OCI-LY7 (cell line): ENCODE measurements around the gene AIMP2.

Source experiments
- EZH2phosphoT487 ChIP-seq: fragments of 200-600 bp; sonication (generic); IDR thresholded peaks from 2 replicates; pipeline ENCODE4 v1.6.1; 2018; ENCODE audit warnings: low read depth, borderline replicate concordance, mild to moderate bottlenecking, mixed run types, antibody characterized with exemption, low read length, moderate library complexity, mixed read lengths
- TF ChIP-seq, protein P1 (sequence below): fragments of 200-600 bp; sonication (generic); conservative IDR thresholded peaks from 2 replicates; pipeline ENCODE4 v1.5.1; 2014; ENCODE audit warnings: mild to moderate bottlenecking, antibody characterized with exemption, low read length, moderate library complexity, mixed read lengths

DNA sequence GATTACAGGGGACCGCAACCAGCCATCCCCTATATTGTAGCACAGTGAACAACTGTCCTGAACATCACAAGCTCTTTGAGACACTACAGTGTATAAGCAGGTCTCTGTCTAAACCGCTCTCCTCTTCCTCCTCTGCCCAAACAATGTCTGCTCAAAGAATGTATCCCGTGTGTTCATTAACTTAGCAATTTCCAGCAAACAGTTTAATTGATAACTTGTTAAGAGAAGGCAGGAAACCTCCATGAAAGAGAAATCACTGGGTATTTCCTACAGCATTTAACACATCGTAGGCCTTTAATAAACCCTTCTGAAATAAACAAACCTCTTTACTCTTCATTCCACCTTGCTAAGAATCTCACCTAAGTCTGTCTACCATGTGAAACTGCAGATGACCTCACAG is 1.7 kb upstream of the AIMP2 start:
- TF ChIP-seq, protein P1, sequence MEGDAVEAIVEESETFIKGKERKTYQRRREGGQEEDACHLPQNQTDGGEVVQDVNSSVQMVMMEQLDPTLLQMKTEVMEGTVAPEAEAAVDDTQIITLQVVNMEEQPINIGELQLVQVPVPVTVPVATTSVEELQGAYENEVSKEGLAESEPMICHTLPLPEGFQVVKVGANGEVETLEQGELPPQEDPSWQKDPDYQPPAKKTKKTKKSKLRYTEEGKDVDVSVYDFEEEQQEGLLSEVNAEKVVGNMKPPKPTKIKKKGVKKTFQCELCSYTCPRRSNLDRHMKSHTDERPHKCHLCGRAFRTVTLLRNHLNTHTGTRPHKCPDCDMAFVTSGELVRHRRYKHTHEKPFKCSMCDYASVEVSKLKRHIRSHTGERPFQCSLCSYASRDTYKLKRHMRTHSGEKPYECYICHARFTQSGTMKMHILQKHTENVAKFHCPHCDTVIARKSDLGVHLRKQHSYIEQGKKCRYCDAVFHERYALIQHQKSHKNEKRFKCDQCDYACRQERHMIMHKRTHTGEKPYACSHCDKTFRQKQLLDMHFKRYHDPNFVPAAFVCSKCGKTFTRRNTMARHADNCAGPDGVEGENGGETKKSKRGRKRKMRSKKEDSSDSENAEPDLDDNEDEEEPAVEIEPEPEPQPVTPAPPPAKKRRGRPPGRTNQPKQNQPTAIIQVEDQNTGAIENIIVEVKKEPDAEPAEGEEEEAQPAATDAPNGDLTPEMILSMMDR = no peak
- TF ChIP-seq EZH2phosphoT487 = no peak
